ENCODE measurements around the gene CPNE2. TPM values are rescaled to one million over a fixed set of nuclear protein-coding genes. Genes with fewer than 3 reads are reported as not detected.
A peak's percentile ranks its signal among the peaks of the same experiment; 100 is the strongest.

CPNE2 gene
- polyA plus RNA-seq, 2 of the 4 experiments (the other 2 are of a cell fraction) = 36.7 TPM

DNA sequence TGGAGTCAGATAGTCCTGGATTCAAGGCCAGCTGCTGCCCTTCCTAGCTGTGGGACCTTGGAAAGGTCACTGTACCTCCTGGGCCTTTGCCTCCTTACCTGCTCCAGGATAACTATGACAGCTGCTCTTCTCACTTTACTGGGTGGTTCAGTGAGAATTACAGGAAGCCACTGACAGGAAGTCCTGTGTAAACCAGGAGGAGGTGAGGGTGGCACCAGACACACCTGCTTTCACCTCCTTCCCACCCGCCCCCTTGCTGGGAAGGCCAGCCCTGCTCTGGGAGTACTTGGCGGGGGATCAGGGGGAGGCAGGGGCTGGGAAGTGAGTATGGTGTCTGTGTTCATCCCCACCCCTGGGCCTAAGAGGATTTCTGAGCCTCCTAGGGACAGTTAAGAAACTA is 42.6 kb downstream of the CPNE2 start:
- TF ChIP-seq FOSB (CRISPR knock-in tag; IDR thresholded peaks at IDR 0.05) = no peak
- TF ChIP-seq HEYL (CRISPR knock-in tag; IDR thresholded peaks at IDR 0.05) = no peak
- no peak for TF ChIP-seq CHD4 (IDR thresholded peaks at IDR 0.05; ENCODE audit: borderline replicate concordance)
- TF ChIP-seq, protein P1, sequence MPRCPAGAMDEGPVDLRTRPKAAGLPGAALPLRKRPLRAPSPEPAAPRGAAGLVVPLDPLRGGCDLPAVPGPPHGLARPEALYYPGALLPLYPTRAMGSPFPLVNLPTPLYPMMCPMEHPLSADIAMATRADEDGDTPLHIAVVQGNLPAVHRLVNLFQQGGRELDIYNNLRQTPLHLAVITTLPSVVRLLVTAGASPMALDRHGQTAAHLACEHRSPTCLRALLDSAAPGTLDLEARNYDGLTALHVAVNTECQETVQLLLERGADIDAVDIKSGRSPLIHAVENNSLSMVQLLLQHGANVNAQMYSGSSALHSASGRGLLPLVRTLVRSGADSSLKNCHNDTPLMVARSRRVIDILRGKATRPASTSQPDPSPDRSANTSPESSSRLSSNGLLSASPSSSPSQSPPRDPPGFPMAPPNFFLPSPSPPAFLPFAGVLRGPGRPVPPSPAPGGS (IDR thresholded peaks at IDR 0.05) = no peak
- TF ChIP-seq CBX2 (IDR thresholded peaks at IDR 0.05; ENCODE audit: borderline replicate concordance, low read depth) = no peak
- TF ChIP-seq KDM5A (IDR thresholded peaks at IDR 0.05) = no peak
- TF ChIP-seq EHF (CRISPR knock-in tag; IDR thresholded peaks at IDR 0.05) = no peak
- TF ChIP-seq NFE2L2 (conservative IDR thresholded peaks at IDR 0.05; ENCODE audit: low read length) = no peak
- TF ChIP-seq, protein P2, sequence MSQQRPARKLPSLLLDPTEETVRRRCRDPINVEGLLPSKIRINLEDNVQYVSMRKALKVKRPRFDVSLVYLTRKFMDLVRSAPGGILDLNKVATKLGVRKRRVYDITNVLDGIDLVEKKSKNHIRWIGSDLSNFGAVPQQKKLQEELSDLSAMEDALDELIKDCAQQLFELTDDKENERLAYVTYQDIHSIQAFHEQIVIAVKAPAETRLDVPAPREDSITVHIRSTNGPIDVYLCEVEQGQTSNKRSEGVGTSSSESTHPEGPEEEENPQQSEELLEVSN (IDR thresholded peaks at IDR 0.05; ENCODE audit: borderline replicate concordance, low read depth) = no peak
- TF ChIP-seq SMC3 (IDR thresholded peaks at IDR 0.05) = no peak
- no peak for TF ChIP-seq TFCP2L1 (CRISPR knock-in tag; IDR thresholded peaks at IDR 0.05)
- H3K4me3 ChIP-seq = no peak overlapping the region
- no peak overlapping the region; a peak in 1 of 6 replicates for H3K27ac ChIP-seq
- no peak for DNase-seq (ENCODE audit: low read depth in 1 of 2, low spot score in 1 of 2)
- no peak for ATAC-seq
- no peaks in the 10 kb centered on the region for H3K4me1 ChIP-seq
- H3K4me2 ChIP-seq = no peak overlapping the region
- H3K9me3 ChIP-seq = no peaks in the 10 kb centered on the region
- FAIRE-seq = no peak
- ChIA-PET CTCF (interaction anchor here (1.0 kb wide), 1 partner anchor 22 kb away, joined by 3 read pairs; no protein-coding TSS in a partner anchor), POLR2A (no interaction called here)
- 85% methylated on average over 2 of the region's 2 CpGs for WGBS (ENCODE audit: missing lambda C conversion rate)

DNA sequence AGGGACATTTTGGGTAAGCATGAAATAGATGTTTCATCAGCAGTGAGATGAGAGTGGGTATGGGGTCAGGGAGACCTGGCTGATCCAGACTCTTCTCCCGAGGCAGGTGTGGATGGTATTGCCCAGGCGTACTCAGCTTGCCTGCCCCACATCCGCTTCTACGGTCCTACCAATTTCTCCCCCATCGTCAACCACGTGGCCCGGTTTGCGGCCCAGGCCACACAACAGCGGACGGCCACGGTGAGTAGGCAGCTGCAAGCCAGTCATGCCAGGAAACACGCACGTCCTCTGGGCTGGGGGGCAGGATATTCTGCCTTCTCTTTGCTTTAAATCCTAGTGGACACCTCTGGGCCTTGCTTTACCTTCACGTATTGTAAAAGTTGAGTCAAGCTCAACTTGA is 44.7 kb downstream of the CPNE2 start:
- CTCF ChIA-PET = interaction anchor here (1.0 to 1.7 kb wide), 3 partner anchors 14 to 45 kb away, joined by 3 to 5 read pairs (median 4); partner anchors contain the start of gene CPNE2
- Histone ChIP-seq H3K27ac (no peak overlapping the region), H3K4me2 (no peak overlapping the region), H3K4me1 (no peaks in the 10 kb centered on the region), H3K4me3 (no peak overlapping the region), H3K9me3 (no peaks in the 10 kb centered on the region)
- POLR2A ChIA-PET = no interaction called here
- 90% methylated on average over 14 of the region's 14 CpGs for WGBS (ENCODE audit: missing lambda C conversion rate)
- no peak for FAIRE-seq
- TF ChIP-seq ZSCAN20 (CRISPR knock-in tag; IDR thresholded peaks at IDR 0.05) (no peak), HOXA7 (CRISPR knock-in tag; IDR thresholded peaks at IDR 0.05) (no peak), POLR2AphosphoS2 (conservative IDR thresholded peaks at IDR 0.05; ENCODE audit: low read length) (no peak)
- TF ChIP-seq, protein P3, sequence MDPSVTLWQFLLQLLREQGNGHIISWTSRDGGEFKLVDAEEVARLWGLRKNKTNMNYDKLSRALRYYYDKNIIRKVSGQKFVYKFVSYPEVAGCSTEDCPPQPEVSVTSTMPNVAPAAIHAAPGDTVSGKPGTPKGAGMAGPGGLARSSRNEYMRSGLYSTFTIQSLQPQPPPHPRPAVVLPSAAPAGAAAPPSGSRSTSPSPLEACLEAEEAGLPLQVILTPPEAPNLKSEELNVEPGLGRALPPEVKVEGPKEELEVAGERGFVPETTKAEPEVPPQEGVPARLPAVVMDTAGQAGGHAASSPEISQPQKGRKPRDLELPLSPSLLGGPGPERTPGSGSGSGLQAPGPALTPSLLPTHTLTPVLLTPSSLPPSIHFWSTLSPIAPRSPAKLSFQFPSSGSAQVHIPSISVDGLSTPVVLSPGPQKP (IDR thresholded peaks at IDR 0.05; ENCODE audit: low read depth, low read length) = no peak
- TF ChIP-seq, protein P4, sequence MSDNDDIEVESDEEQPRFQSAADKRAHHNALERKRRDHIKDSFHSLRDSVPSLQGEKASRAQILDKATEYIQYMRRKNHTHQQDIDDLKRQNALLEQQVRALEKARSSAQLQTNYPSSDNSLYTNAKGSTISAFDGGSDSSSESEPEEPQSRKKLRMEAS (IDR thresholded peaks at IDR 0.05) = no peak
- no peak for DNase-seq (ENCODE audit: low read depth in 1 of 2, low spot score in 1 of 2)
- no peak for ATAC-seq

DNA sequence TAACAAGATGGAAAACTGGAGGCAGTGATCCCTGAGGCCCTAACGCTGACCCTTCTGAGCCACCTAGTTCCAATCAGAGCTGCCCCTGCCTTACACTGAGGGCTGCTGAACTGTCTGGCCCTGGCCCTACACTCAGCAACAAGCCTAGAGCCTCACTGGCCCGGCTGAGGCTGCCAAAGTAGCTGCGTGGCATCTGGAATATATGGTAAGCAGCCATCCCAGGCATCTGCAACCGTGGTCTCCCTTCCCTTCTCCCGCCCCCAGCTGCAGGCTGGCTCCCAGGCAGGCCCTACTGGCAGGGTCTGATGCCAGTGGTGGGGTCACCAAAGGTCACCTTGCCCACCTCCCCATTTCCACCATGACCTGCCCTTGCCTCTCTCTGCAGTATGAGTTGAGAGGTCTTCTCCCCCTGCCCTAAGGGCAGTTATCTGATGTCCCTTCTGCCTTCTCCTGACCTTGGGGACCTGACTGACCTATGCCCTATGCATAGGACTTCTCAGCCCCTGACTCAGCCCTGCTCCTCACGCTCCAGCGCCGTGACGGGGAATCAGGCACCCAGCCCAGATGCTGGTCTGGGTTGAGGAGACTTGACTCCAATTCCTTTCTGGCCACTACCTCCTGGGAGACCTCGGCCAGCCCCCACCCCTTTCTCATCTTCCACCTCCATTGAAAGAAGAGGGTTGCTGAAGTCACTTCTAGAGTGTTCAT is 45.3 kb downstream of the CPNE2 start:
- TF ChIP-seq RFX5 (IDR thresholded peaks at IDR 0.05) (no peak), POLR2A (IDR thresholded peaks at IDR 0.05; ENCODE audit: low read length) (no peak), TP53 (CRISPR knock-in tag; IDR thresholded peaks at IDR 0.05) (no peak), FOSB (CRISPR knock-in tag; IDR thresholded peaks at IDR 0.05) (no peak), MAZ (IDR thresholded peaks at IDR 0.05; ENCODE audit: borderline replicate concordance, low read depth, low read length) (no peak), CBX2 (IDR thresholded peaks at IDR 0.05; ENCODE audit: borderline replicate concordance, low read depth) (no peak), KDM1A (IDR thresholded peaks at IDR 0.05; ENCODE audit: low read depth) (no peak), JUNB (IDR thresholded peaks at IDR 0.05) (no peak), PHF8 (IDR thresholded peaks at IDR 0.05; ENCODE audit: borderline replicate concordance, low read depth) (no peak)
- TF ChIP-seq, protein P5, sequence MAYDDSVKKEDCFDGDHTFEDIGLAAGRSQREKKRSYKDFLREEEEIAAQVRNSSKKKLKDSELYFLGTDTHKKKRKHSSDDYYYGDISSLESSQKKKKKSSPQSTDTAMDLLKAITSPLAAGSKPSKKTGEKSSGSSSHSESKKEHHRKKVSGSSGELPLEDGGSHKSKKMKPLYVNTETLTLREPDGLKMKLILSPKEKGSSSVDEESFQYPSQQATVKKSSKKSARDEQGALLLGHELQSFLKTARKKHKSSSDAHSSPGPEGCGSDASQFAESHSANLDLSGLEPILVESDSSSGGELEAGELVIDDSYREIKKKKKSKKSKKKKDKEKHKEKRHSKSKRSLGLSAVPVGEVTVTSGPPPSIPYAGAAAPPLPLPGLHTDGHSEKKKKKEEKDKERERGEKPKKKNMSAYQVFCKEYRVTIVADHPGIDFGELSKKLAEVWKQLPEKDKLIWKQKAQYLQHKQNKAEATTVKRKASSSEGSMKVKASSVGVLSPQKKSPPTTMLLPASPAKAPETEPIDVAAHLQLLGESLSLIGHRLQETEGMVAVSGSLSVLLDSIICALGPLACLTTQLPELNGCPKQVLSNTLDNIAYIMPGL (CRISPR knock-in tag; IDR thresholded peaks at IDR 0.05; ENCODE audit: borderline replicate concordance) = no peak
- TF ChIP-seq, protein P6, sequence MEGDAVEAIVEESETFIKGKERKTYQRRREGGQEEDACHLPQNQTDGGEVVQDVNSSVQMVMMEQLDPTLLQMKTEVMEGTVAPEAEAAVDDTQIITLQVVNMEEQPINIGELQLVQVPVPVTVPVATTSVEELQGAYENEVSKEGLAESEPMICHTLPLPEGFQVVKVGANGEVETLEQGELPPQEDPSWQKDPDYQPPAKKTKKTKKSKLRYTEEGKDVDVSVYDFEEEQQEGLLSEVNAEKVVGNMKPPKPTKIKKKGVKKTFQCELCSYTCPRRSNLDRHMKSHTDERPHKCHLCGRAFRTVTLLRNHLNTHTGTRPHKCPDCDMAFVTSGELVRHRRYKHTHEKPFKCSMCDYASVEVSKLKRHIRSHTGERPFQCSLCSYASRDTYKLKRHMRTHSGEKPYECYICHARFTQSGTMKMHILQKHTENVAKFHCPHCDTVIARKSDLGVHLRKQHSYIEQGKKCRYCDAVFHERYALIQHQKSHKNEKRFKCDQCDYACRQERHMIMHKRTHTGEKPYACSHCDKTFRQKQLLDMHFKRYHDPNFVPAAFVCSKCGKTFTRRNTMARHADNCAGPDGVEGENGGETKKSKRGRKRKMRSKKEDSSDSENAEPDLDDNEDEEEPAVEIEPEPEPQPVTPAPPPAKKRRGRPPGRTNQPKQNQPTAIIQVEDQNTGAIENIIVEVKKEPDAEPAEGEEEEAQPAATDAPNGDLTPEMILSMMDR (IDR thresholded peaks at IDR 0.05) = no peak
- TF ChIP-seq, protein P4 (IDR thresholded peaks at IDR 0.05) = no peak
- TF ChIP-seq, protein P7, sequence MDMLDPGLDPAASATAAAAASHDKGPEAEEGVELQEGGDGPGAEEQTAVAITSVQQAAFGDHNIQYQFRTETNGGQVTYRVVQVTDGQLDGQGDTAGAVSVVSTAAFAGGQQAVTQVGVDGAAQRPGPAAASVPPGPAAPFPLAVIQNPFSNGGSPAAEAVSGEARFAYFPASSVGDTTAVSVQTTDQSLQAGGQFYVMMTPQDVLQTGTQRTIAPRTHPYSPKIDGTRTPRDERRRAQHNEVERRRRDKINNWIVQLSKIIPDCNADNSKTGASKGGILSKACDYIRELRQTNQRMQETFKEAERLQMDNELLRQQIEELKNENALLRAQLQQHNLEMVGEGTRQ (IDR thresholded peaks at IDR 0.05) = no peak
- Histone ChIP-seq H3K4me2 (no peak overlapping the region), H3K4me3 (no peak overlapping the region), H3K9me3 (no peaks in the 10 kb centered on the region), H3K27ac (no peak overlapping the region), H3K4me1 (no peaks in the 10 kb centered on the region)
- ATAC-seq (peak in 1 of 2 experiments; percentile 20; a peak in 1 of 6 replicates), DNase-seq (ENCODE audit: low read depth in 1 of 2, low spot score in 1 of 2) (no peak), FAIRE-seq (no peak)
- POLR2A ChIA-PET = no interaction called here
- CTCF ChIA-PET = interaction anchor here (1.0 to 1.6 kb wide), 3 partner anchors 13 to 16 kb away, joined by 3 to 4 read pairs (median 3); no protein-coding TSS in a partner anchor
- 84% methylated on average over 9 of the region's 10 CpGs for WGBS (ENCODE audit: missing lambda C conversion rate)

Measured in A549 (cell line).